Colonic mucosa (tissue), 4 donors: ENCODE results near the gene ITK. TPM values are rescaled to one million over a fixed set of nuclear protein-coding genes. Genes with fewer than 3 reads are reported as not detected.

Experiments
- DNase-seq: peaks from one replicate; pipeline ENCODE4 v3.0.0-alpha.2; 2020
- H3K27ac ChIP-seq: fragments of 200-600 bp; one replicate; pipeline ENCODE4 v1.8.0; 2021
- H3K27me3 ChIP-seq: fragments of 200-600 bp; one replicate; pipeline ENCODE4 v1.8.0; 2021
- H3K36me3 ChIP-seq: fragments of 200-600 bp; one replicate; pipeline ENCODE4 v1.8.0; 2021
- H3K4me1 ChIP-seq: fragments of 200-600 bp; one replicate; pipeline ENCODE4 v1.8.0; 2021; ENCODE audit warnings: mild to moderate bottlenecking
- H3K4me3 ChIP-seq: fragments of 200-600 bp; one replicate; pipeline ENCODE4 v1.8.0; 2021
- H3K9ac ChIP-seq, 2 donors: one replicate each; pipeline ENCODE4 v1.7.0; 2013; ENCODE audit warnings: control low read depth in 2 of 2, low read depth in 2 of 2, low read length in 2 of 2
- H3K9me3 ChIP-seq: fragments of 200-600 bp; one replicate; pipeline ENCODE4 v1.8.0; 2021
- intact Hi-C: fragments of 100-400 bp; cut with DNase I; formaldehyde crosslinking; loops from one replicate; pipeline ENCODE4 v1.14.1; 2022
- total RNA-seq, 2 donors: library from RNA; stranded (reverse); fragmentation: NEBNext Ultra II Directional in 1 of 2; extraction: Animal tissue kit (Norgen Biotek cat#: 25700) in 1 of 2; gene quantifications; one replicate each; pipeline ENCODE4 v1.2.1, GENCODE V29; 2021
- TF ChIP-seq, protein P1 (sequence below): fragments of 200-600 bp; IDR thresholded peaks from one replicate; pipeline ENCODE4 v1.8.0; 2022; ENCODE audit warnings: antibody characterized with exemption, mild to moderate bottlenecking
- donor health status: healthy.
- donor health status: DM: no; HTN: no; CAD: no.
- donor health status: DM: no; HTN: no; CAD: no.

The ITK gene
- total RNA-seq, 2 donors from 2014 or later = 1.4 to 2.5 TPM

DNA sequence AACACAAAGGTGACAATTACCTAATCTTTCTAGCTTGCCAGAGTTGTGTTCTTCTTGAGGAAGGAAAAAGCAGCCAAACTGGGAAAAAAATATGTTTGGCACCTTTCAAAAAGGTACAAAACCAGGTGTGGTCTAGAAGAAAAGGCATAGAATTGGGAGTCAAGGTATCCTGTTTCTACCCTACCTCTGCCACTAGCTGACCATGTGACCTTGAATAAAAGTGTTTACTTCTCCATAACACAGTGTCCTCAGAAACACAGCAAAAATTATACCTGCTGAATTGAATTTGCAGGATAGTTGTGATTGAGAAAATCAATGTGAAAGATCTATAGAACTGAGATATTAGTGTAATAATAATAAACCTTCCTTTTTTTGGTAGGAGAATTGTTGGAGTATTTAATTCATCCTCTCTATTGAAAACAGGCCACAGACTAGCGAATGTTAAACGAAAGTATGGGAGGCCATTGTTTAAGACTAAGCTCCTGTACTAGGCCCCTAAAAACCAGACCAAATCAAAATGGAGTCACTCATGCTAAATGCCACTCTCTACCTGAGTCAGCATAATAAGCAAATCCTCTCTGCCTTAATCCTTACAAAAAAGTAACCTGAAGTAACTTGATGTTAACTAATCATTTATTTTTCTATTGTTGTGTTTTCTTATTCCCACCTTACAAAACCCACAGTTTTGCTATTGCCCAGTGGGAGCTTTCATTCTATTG, 97.8 kb downstream of the ITK start:
- no peaks in the 10 kb centered on the region for H3K27me3 ChIP-seq
- no peaks in the 10 kb centered on the region for H3K36me3 ChIP-seq
- no peaks in the 10 kb centered on the region for H3K4me1 ChIP-seq
- intact Hi-C loops = no loop called here
- H3K9me3 ChIP-seq = no peaks in the 10 kb centered on the region
- no peak overlapping the region for H3K27ac ChIP-seq
- no peak overlapping the region for H3K9ac ChIP-seq
- TF ChIP-seq, protein P1, sequence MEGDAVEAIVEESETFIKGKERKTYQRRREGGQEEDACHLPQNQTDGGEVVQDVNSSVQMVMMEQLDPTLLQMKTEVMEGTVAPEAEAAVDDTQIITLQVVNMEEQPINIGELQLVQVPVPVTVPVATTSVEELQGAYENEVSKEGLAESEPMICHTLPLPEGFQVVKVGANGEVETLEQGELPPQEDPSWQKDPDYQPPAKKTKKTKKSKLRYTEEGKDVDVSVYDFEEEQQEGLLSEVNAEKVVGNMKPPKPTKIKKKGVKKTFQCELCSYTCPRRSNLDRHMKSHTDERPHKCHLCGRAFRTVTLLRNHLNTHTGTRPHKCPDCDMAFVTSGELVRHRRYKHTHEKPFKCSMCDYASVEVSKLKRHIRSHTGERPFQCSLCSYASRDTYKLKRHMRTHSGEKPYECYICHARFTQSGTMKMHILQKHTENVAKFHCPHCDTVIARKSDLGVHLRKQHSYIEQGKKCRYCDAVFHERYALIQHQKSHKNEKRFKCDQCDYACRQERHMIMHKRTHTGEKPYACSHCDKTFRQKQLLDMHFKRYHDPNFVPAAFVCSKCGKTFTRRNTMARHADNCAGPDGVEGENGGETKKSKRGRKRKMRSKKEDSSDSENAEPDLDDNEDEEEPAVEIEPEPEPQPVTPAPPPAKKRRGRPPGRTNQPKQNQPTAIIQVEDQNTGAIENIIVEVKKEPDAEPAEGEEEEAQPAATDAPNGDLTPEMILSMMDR = no peak
- no peak for DNase-seq
- no peak overlapping the region for H3K4me3 ChIP-seq

DNA sequence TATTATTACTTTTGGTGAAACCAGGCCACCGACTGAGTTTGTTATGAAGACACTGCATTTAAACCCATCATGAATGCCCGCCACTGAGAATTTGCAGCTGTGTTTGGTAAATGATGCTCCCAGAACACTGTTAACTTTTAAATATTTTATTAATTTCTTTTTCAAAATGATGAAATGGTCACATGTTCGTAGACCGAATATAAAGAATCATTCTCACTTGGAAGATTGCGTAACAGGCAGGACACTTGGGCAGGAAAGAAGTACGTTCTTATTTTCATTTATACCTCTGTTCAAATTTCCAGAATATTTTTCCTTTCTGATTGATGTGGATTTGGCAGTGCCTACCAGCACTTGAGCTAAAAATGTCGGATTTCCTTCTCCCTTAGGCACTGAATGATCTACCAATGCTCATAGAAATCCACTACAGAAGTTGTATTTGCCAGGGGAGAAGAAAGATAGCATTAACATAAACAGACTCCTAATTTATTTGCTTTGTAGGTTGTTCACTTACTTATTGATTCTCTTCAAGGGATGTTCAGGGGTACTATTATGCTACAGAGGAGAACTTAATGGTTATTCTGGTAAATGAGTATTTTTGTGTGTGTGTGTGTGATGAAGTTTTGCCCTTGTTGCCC, 99.1 kb downstream of the ITK start:
- Histone ChIP-seq H3K4me3 (no peak overlapping the region), H3K36me3 (no peaks in the 10 kb centered on the region), H3K27me3 (no peaks in the 10 kb centered on the region), H3K9ac (no peak overlapping the region), H3K4me1 (no peaks in the 10 kb centered on the region), H3K27ac (no peak overlapping the region), H3K9me3 (no peaks in the 10 kb centered on the region)
- TF ChIP-seq, protein P1 = no peak
- no peak for DNase-seq
- intact Hi-C loops = no loop called here

DNA sequence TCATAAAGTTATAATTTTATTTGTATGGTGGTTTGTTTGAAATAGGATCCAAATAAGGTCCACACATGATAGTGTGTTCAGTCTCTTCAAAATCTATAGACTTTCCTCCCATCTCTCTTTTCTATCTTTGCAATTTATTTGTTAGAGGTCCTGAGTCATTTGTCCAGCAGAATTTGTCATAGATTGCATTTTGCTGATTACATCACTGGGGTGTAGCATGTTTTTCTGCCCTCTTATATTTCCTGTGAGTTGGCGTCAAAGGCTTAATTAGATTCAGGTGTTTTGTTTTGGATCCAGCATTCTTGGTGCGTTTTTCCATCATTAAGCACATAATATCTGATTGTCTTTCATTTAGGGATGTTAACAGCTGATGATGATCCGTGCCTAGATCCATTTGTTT, 100.3 kb downstream of the ITK start:
- intact Hi-C loops = no loop called here
- no peak overlapping the region for H3K4me3 ChIP-seq
- H3K9ac ChIP-seq = no peak overlapping the region
- no peaks in the 10 kb centered on the region for H3K27me3 ChIP-seq
- no peak for DNase-seq
- H3K9me3 ChIP-seq = no peaks in the 10 kb centered on the region
- H3K27ac ChIP-seq = no peak overlapping the region
- H3K4me1 ChIP-seq = no peaks in the 10 kb centered on the region
- no peaks in the 10 kb centered on the region for H3K36me3 ChIP-seq
- TF ChIP-seq, protein P1 = no peak

DNA sequence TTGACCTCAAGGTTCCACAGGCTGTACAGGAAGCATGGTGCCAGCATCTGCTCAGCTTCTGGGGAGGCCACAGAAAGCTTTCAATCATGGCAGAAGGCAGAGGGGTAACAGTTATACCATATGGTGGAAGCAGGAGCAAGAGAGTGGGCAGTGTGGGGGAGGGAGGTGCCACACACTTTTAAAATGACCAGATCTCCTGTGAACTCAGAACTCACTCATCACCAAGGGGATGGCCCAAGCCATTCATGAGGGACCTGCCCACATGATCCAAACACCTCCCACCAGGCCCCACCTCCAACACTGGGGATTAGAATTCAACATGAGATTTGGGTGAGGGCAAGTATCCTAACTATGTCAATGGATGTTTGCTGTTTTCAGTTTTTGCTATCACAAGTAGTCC, 101.5 kb downstream of the ITK start:
- TF ChIP-seq, protein P1 = no peak
- no peak for DNase-seq
- intact Hi-C loops = no loop called here

DNA sequence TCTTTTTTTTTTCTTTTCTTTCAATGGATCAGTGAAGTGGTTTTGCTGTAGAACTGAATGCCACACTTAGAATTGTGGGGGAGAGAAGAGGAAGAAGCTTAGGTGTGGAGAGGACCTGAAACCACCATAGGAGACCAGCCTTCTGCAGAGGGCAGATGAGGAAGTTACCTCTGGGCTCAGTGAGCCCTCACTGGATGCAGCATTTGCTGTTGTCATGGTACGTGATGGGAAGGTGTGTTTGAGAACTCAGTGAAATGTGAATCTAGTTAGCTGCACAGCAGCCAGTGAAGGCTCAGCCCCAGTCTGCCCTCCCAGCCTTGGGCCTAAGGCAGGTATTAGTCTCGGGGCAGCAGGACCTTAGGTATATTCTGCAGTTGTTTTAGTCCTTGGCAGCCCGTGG, 102.8 kb downstream of the ITK start:
- H3K27me3 ChIP-seq = no peaks in the 10 kb centered on the region
- no peak overlapping the region for H3K4me3 ChIP-seq
- intact Hi-C loops = no loop called here
- no peak overlapping the region for H3K27ac ChIP-seq
- TF ChIP-seq, protein P1 = no peak
- no peaks in the 10 kb centered on the region for H3K9me3 ChIP-seq
- no peak for DNase-seq
- H3K4me1 ChIP-seq = no peaks in the 10 kb centered on the region
- H3K9ac ChIP-seq = no peak overlapping the region
- no peaks in the 10 kb centered on the region for H3K36me3 ChIP-seq

More for the DNA sequence above, 101.5 kb downstream of the ITK start:
- H3K27ac ChIP-seq = no peak overlapping the region
- H3K4me1 ChIP-seq = no peaks in the 10 kb centered on the region
- H3K9ac ChIP-seq = no peak overlapping the region
- no peaks in the 10 kb centered on the region for H3K9me3 ChIP-seq
- H3K27me3 ChIP-seq = no peaks in the 10 kb centered on the region
- no peaks in the 10 kb centered on the region for H3K36me3 ChIP-seq
- H3K4me3 ChIP-seq = no peak overlapping the region
